Astrocyte (in vitro differentiated cells and primary cell): ENCODE measurements around the gene SALL2. TPM values are rescaled to one million over a fixed set of nuclear protein-coding genes. Genes with fewer than 3 reads are reported as not detected.

Experiments used
- DNase-seq: peaks from one replicate; pipeline ENCODE4 v3.0.0-alpha.2; 2010; ENCODE audit warnings: low read depth
- FAIRE-seq: peaks from 2 replicates; lab custom pipeline; 2011; peaks lifted over from hg19 to GRCh38; lab: Jason Lieb, UNC
- H2AFZ ChIP-seq: 2 replicates; pipeline ENCODE4 v1.6.0; 2012; ENCODE audit warnings: low read depth, low read length, inconsistent platforms
- H3K27ac ChIP-seq: 2 replicates; pipeline ENCODE4 v1.5.1; 2011; ENCODE audit warnings: low read depth, low read length, inconsistent platforms
- H3K27me3 ChIP-seq: 2 replicates; pipeline ENCODE4 v1.6.0; 2011; ENCODE audit warnings: low read length, inconsistent platforms; ENCODE audit not compliant: insufficient read depth
- H3K36me3 ChIP-seq: 2 replicates; pipeline ENCODE4 v1.5.1; 2011; ENCODE audit warnings: low read length, inconsistent platforms; ENCODE audit not compliant: insufficient read depth
- H3K4me1 ChIP-seq: 2 replicates; pipeline ENCODE4 v1.5.1; 2011; ENCODE audit warnings: low read length, inconsistent platforms; ENCODE audit not compliant: insufficient read depth
- H3K4me2 ChIP-seq: 2 replicates; pipeline ENCODE4 v1.6.0; 2012; ENCODE audit warnings: low read length, inconsistent platforms
- H3K4me3 ChIP-seq: 2 replicates; pipeline ENCODE4 v1.5.1; 2011; ENCODE audit warnings: low read depth, mild to moderate bottlenecking, low read length, inconsistent platforms; ENCODE audit not compliant: insufficient read depth
- H3K79me2 ChIP-seq: 2 replicates; pipeline ENCODE4 v1.6.0; 2012; ENCODE audit warnings: mild to moderate bottlenecking, low read length, inconsistent platforms; ENCODE audit not compliant: insufficient read depth
- H3K9ac ChIP-seq: 2 replicates; pipeline ENCODE4 v1.6.0; 2012; ENCODE audit warnings: mild to moderate bottlenecking, low read length, inconsistent platforms
- H3K9me3 ChIP-seq: 2 replicates; pipeline ENCODE4 v1.5.1; 2012; ENCODE audit warnings: low read depth, mild to moderate bottlenecking, low read length, inconsistent platforms; ENCODE audit not compliant: insufficient read depth
- H4K20me1 ChIP-seq: 2 replicates; pipeline ENCODE4 v1.6.0; 2012; ENCODE audit warnings: low read length, inconsistent platforms; ENCODE audit not compliant: insufficient read depth
- H3K27ac Mint-ChIP-seq: one replicate; pipeline ENCODE4 v1.8.0; 2021; ENCODE audit warnings: mild to moderate bottlenecking, mixed read lengths; ENCODE audit not compliant: unreplicated experiment
- H3K27me3 Mint-ChIP-seq: one replicate; pipeline ENCODE4 v1.8.0; 2021; ENCODE audit warnings: low read depth, mixed read lengths; ENCODE audit not compliant: unreplicated experiment
- H3K36me3 Mint-ChIP-seq: one replicate; pipeline ENCODE4 v1.8.0; 2021; ENCODE audit warnings: low read depth, mixed read lengths; ENCODE audit not compliant: unreplicated experiment
- H3K4me1 Mint-ChIP-seq: one replicate; pipeline ENCODE4 v1.8.0; 2021; ENCODE audit warnings: low read depth, mixed read lengths; ENCODE audit not compliant: unreplicated experiment
- H3K4me3 Mint-ChIP-seq: one replicate; pipeline ENCODE4 v1.8.0; 2021; ENCODE audit warnings: mild to moderate bottlenecking, moderate library complexity, mixed read lengths; ENCODE audit not compliant: unreplicated experiment
- H3K9me3 Mint-ChIP-seq: one replicate; pipeline ENCODE4 v1.8.0; 2021; ENCODE audit warnings: mild to moderate bottlenecking, mixed read lengths; ENCODE audit not compliant: unreplicated experiment
- CTCF ChIP-seq: IDR thresholded peaks from 2 replicates; pipeline ENCODE4 v1.5.1; 2011; ENCODE audit warnings: low read depth, mild to moderate bottlenecking, inconsistent platforms, low read length, moderate library complexity; ENCODE audit not compliant: insufficient read depth
- EZH2 ChIP-seq: IDR thresholded peaks from 2 replicates; pipeline ENCODE4 v1.6.1; 2012; ENCODE audit warnings: mild to moderate bottlenecking, low read length, inconsistent platforms; ENCODE audit not compliant: insufficient read depth
- total RNA-seq: library from RNA; stranded (reverse); gene quantifications from 2 replicates; pipeline ENCODE4 v1.2.1, GENCODE V29; 2021

Gene SALL2
- total RNA-seq, 1 donor from 2014 or later: 34.5 TPM

GRCh38 chr14:21521501-21521900, 4.6 kb downstream of the SALL2 start:
- Histone ChIP-seq H3K9ac (no peak overlapping the region), H3K27ac (peak overlapping the region; percentile 28), H3K27me3 (no peaks in the 10 kb centered on the region), H3K4me2 (no peak overlapping the region), H3K9me3 (no peaks in the 10 kb centered on the region), H2AFZ (no peak overlapping the region), H3K79me2 (peaks cover 4% of the 10 kb centered on the region), H4K20me1 (no peaks in the 10 kb centered on the region), H3K4me3 (no peak overlapping the region), H3K36me3 (no peaks in the 10 kb centered on the region), H3K4me1 (peaks cover 17% of the 10 kb centered on the region)
- Mint-ChIP-seq H3K27ac (peak overlapping the region; percentile 75), H3K36me3 (peaks cover 18% of the 10 kb centered on the region), H3K4me3 (no peak overlapping the region), H3K9me3 (peaks cover 2% of the 10 kb centered on the region), H3K4me1 (peaks cover 25% of the 10 kb centered on the region), H3K27me3 (no peaks in the 10 kb centered on the region)
- FAIRE-seq: no peak
- DNase-seq: peak; percentile 87
- TF ChIP-seq EZH2 (no peak), CTCF (no peak)

- no peak overlapping the region for H3K9ac ChIP-seq
Observed at GRCh38 chr14:21520767-21521166, 5.4 kb downstream of the SALL2 start.

More at GRCh38 chr14:21520767-21521166, 5.4 kb downstream of the SALL2 start:
- Mint-ChIP-seq H3K9me3 (peaks cover 2% of the 10 kb centered on the region), H3K27me3 (no peaks in the 10 kb centered on the region), H3K4me1 (peaks cover 25% of the 10 kb centered on the region), H3K4me3 (peak overlapping the region; percentile 30), H3K36me3 (peaks cover 18% of the 10 kb centered on the region), H3K27ac (peak overlapping the region; percentile 54)
- Histone ChIP-seq H3K4me2 (no peak overlapping the region), H4K20me1 (no peaks in the 10 kb centered on the region), H3K27ac (peak overlapping the region; percentile 42), H3K27me3 (no peaks in the 10 kb centered on the region), H3K9me3 (no peaks in the 10 kb centered on the region), H3K4me1 (peaks cover 17% of the 10 kb centered on the region), H3K79me2 (peaks cover 4% of the 10 kb centered on the region), H3K36me3 (no peaks in the 10 kb centered on the region), H3K4me3 (no peak overlapping the region), H2AFZ (no peak overlapping the region)
- TF ChIP-seq CTCF (no peak), EZH2 (no peak)
- FAIRE-seq (no peak), DNase-seq (no peak)
